ENCODE data around the gene NIT1. TPM values are rescaled to one million over a fixed set of nuclear protein-coding genes. Genes with fewer than 3 reads are reported as not detected.
A peak's percentile ranks its signal among the peaks of the same experiment; 100 is the strongest.

The NIT1 gene
- total and polyA plus RNA-seq, 2 experiments from 2014 or later = 41.3 to 48.9 TPM

DNA sequence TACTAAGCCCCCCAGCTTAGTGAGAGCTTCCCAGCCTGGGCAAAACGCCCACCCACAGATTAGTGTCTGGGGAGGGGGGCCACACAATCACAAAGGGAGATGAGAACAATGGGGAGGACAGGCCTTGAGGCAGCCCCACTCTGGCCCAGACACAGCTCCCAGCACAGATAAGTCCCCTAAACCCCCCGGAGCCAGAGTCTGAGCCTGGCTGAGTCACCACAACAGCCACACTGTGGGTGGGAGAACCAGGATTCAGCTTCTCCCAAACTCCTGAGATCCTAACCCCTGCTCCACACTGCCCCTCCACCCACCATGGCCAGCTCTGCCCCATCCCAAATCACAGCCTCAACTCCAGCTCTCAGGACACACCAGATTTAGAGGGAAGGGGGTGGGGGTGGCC lies 32.7 kb upstream of the NIT1 start:
- H3K9me3 ChIP-seq (ENCODE audit: low read depth) = no peaks in the 10 kb centered on the region
- no peaks in the 10 kb centered on the region for H3K9me2 ChIP-seq (replicated peaks; ENCODE audit: insufficient read depth)
- H3K36me3 ChIP-seq (replicated peaks; ENCODE audit: insufficient read depth, low read depth) = no peaks in the 10 kb centered on the region
- no peak overlapping the region for H3K4me3 ChIP-seq
- peak overlapping the region; percentile 73 for H3K4me2 ChIP-seq
- no peaks in the 10 kb centered on the region for H4K20me1 ChIP-seq (ENCODE audit: insufficient read depth, poor library complexity, severe bottlenecking)
- H3K79me2 ChIP-seq = peaks cover 13% of the 10 kb centered on the region
- H3K27ac ChIP-seq = peak overlapping the region; percentile 99
- H3K27me3 ChIP-seq = no peaks in the 10 kb centered on the region
- no peak overlapping the region for H2AFZ ChIP-seq
- TF ChIP-seq, protein P1, sequence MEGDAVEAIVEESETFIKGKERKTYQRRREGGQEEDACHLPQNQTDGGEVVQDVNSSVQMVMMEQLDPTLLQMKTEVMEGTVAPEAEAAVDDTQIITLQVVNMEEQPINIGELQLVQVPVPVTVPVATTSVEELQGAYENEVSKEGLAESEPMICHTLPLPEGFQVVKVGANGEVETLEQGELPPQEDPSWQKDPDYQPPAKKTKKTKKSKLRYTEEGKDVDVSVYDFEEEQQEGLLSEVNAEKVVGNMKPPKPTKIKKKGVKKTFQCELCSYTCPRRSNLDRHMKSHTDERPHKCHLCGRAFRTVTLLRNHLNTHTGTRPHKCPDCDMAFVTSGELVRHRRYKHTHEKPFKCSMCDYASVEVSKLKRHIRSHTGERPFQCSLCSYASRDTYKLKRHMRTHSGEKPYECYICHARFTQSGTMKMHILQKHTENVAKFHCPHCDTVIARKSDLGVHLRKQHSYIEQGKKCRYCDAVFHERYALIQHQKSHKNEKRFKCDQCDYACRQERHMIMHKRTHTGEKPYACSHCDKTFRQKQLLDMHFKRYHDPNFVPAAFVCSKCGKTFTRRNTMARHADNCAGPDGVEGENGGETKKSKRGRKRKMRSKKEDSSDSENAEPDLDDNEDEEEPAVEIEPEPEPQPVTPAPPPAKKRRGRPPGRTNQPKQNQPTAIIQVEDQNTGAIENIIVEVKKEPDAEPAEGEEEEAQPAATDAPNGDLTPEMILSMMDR (IDR thresholded peaks at IDR 0.05; ENCODE audit: poor library complexity) = no peak
- TF ChIP-seq EZH2 (IDR thresholded peaks at IDR 0.05; ENCODE audit: borderline replicate concordance) (no peak), EZH2phosphoT487 (IDR thresholded peaks at IDR 0.05; ENCODE audit: low read depth, severe bottlenecking, unreplicated experiment) (no peak)
- H3K4me1 ChIP-seq (ENCODE audit: insufficient read depth) = peaks cover 35% of the 10 kb centered on the region
- 35% methylated on average over 2 of the region's 2 CpGs for WGBS (ENCODE audit: low lambda C conversion rate, missing lambda C conversion rate)
- no peak for DNase-seq (ENCODE audit: low spot score)

DNA sequence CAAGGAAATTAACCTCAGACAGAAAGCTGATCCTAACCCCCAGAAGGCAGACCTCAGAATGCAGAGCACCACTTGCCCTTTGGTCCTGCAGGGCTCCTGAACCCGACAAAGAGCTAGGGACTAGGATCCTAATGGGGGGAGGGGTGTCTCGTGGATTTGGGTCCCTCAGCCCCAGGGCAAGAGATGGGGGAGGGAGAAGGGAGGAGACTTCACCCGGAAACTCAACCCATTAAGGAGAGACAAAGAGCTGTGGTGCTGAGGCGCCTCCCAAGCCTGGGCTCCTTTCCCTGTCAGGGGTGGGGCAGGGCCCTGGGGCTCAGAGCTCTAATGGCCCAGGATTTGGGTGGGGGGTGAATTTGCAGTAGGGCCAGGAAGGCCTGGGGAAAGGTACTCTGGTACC lies 31.4 kb upstream of the NIT1 start:
- no peak for DNase-seq (ENCODE audit: low spot score)
- no peaks in the 10 kb centered on the region for H3K9me3 ChIP-seq (ENCODE audit: low read depth)
- H3K4me3 ChIP-seq = no peak overlapping the region
- H2AFZ ChIP-seq = no peak overlapping the region
- H3K27me3 ChIP-seq = no peaks in the 10 kb centered on the region
- no peak for TF ChIP-seq EZH2phosphoT487 (IDR thresholded peaks at IDR 0.05; ENCODE audit: low read depth, severe bottlenecking, unreplicated experiment)
- TF ChIP-seq, protein P1 (IDR thresholded peaks at IDR 0.05; ENCODE audit: poor library complexity) = no peak
- no peak for TF ChIP-seq EZH2 (IDR thresholded peaks at IDR 0.05; ENCODE audit: borderline replicate concordance)
- H3K79me2 ChIP-seq = peaks cover 13% of the 10 kb centered on the region
- no peaks in the 10 kb centered on the region for H3K9me2 ChIP-seq (replicated peaks; ENCODE audit: insufficient read depth)
- peak overlapping the region; percentile 99 for H3K27ac ChIP-seq
- H3K4me1 ChIP-seq (ENCODE audit: insufficient read depth) = peaks cover 35% of the 10 kb centered on the region
- no peaks in the 10 kb centered on the region for H4K20me1 ChIP-seq (ENCODE audit: insufficient read depth, poor library complexity, severe bottlenecking)
- peak overlapping the region; percentile 73 for H3K4me2 ChIP-seq
- no peaks in the 10 kb centered on the region for H3K36me3 ChIP-seq (replicated peaks; ENCODE audit: insufficient read depth, low read depth)
- 54% methylated on average over 4 of the region's 4 CpGs for WGBS (ENCODE audit: low lambda C conversion rate, missing lambda C conversion rate)

DNA sequence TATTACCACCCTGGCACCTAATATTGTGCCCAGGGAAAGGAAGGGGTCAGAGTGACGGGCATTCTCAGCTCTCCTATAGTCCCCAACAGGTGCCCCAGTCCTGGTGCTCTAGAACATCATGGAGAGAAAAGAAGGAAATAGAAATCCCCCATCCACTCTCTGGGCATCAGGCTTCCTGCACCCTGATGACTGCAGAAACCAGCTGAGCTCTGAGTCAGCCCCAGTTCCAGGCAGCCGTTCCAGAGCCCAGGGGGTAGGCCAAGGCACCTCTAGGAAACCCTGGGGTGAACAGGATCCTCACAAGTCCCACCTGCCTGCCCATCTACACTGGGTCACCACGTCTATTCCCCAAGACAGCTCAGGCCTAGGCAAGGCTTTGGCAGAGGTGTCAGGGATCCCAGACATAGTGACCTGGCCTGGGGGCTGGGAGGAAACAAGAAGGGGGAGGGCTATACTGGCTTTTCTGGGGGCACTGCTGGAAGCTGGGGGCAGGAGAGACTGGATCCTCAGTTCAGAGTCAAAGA lies 29.3 kb upstream of the NIT1 start:
- Histone ChIP-seq H3K9me2 (replicated peaks; ENCODE audit: insufficient read depth) (no peaks in the 10 kb centered on the region), H3K9me3 (ENCODE audit: low read depth) (no peaks in the 10 kb centered on the region), H3K4me2 (peak overlapping the region; percentile 73), H3K27ac (peak overlapping the region; percentile 74), H3K4me3 (no peak overlapping the region), H3K27me3 (no peaks in the 10 kb centered on the region), H3K4me1 (ENCODE audit: insufficient read depth) (peaks cover 22% of the 10 kb centered on the region), H4K20me1 (ENCODE audit: insufficient read depth, poor library complexity, severe bottlenecking) (no peaks in the 10 kb centered on the region), H3K79me2 (peaks cover 13% of the 10 kb centered on the region), H3K36me3 (replicated peaks; ENCODE audit: insufficient read depth, low read depth) (no peaks in the 10 kb centered on the region), H2AFZ (no peak overlapping the region)
- WGBS (ENCODE audit: low lambda C conversion rate, missing lambda C conversion rate) = 67% methylated on average over 3 of the region's 3 CpGs
- DNase-seq (ENCODE audit: low spot score) = no peak
- TF ChIP-seq, protein P1 (IDR thresholded peaks at IDR 0.05; ENCODE audit: poor library complexity) = no peak
- TF ChIP-seq EZH2 (IDR thresholded peaks at IDR 0.05; ENCODE audit: borderline replicate concordance) (no peak), EZH2phosphoT487 (IDR thresholded peaks at IDR 0.05; ENCODE audit: low read depth, severe bottlenecking, unreplicated experiment) (no peak)
